ENCODE measurements around the gene ARHGAP15. TPM values are rescaled to one million over a fixed set of nuclear protein-coding genes. Genes with fewer than 3 reads are reported as not detected.

ARHGAP15 gene
- total RNA-seq, 1 experiment from 2014 or later: 82.8 TPM

GRCh38 chr2:143688248-143688647, 559.0 kb downstream of the ARHGAP15 start:
- H3K36me3 ChIP-seq (ENCODE audit: insufficient read depth, low read length): no peaks in the 10 kb centered on the region
- no peak overlapping the region for H3K4me2 ChIP-seq (ENCODE audit: low read depth, low read length, poor library complexity, severe bottlenecking)
- no peaks in the 10 kb centered on the region for H4K20me1 ChIP-seq (ENCODE audit: insufficient read depth, low read depth, low read length)
- no peak overlapping the region for H3K4me3 ChIP-seq (ENCODE audit: low read length)
- no peaks in the 10 kb centered on the region for H3K4me1 ChIP-seq (ENCODE audit: low read length)
- no peak overlapping the region for H2AFZ ChIP-seq (ENCODE audit: low read length)
- no peaks in the 10 kb centered on the region for H3K9me2 ChIP-seq (replicated peaks; ENCODE audit: insufficient read depth, low read length)
- no peaks in the 10 kb centered on the region for H3K79me2 ChIP-seq (ENCODE audit: low read length)
- H3K27ac ChIP-seq (ENCODE audit: low read length): no peak overlapping the region
- H3K9me3 ChIP-seq (ENCODE audit: low read length): no peaks in the 10 kb centered on the region
- no peak for DNase-seq
- H3K27me3 ChIP-seq (ENCODE audit: low read length): no peaks in the 10 kb centered on the region
- H3K9ac ChIP-seq (ENCODE audit: low read length): no peak overlapping the region

GRCh38 chr2:143688815-143689214, 559.6 kb downstream of the ARHGAP15 start:
- Histone ChIP-seq H3K9me2 (replicated peaks; ENCODE audit: insufficient read depth, low read length) (no peaks in the 10 kb centered on the region), H4K20me1 (ENCODE audit: insufficient read depth, low read depth, low read length) (no peaks in the 10 kb centered on the region), H3K79me2 (ENCODE audit: low read length) (no peaks in the 10 kb centered on the region), H3K9me3 (ENCODE audit: low read length) (no peaks in the 10 kb centered on the region), H3K27me3 (ENCODE audit: low read length) (no peaks in the 10 kb centered on the region), H3K4me1 (ENCODE audit: low read length) (no peaks in the 10 kb centered on the region), H3K4me3 (ENCODE audit: low read length) (no peak overlapping the region), H3K9ac (ENCODE audit: low read length) (no peak overlapping the region), H3K27ac (ENCODE audit: low read length) (no peak overlapping the region), H3K4me2 (ENCODE audit: low read depth, low read length, poor library complexity, severe bottlenecking) (no peak overlapping the region), H3K36me3 (ENCODE audit: insufficient read depth, low read length) (no peaks in the 10 kb centered on the region), H2AFZ (ENCODE audit: low read length) (no peak overlapping the region)
- DNase-seq: no peak

- no peak overlapping the region for H3K4me2 ChIP-seq (ENCODE audit: low read depth, low read length, poor library complexity, severe bottlenecking)
- H3K4me3 ChIP-seq (ENCODE audit: low read length): no peak overlapping the region
- H3K79me2 ChIP-seq (ENCODE audit: low read length): no peaks in the 10 kb centered on the region
- no peaks in the 10 kb centered on the region for H3K4me1 ChIP-seq (ENCODE audit: low read length)
- no peak overlapping the region for H2AFZ ChIP-seq (ENCODE audit: low read length)
- no peaks in the 10 kb centered on the region for H3K9me3 ChIP-seq (ENCODE audit: low read length)
- no peaks in the 10 kb centered on the region for H3K36me3 ChIP-seq (ENCODE audit: insufficient read depth, low read length)
- H3K27me3 ChIP-seq (ENCODE audit: low read length): no peaks in the 10 kb centered on the region
- H3K27ac ChIP-seq (ENCODE audit: low read length): no peak overlapping the region
- no peak overlapping the region for H3K9ac ChIP-seq (ENCODE audit: low read length)
- no peaks in the 10 kb centered on the region for H3K9me2 ChIP-seq (replicated peaks; ENCODE audit: insufficient read depth, low read length)
- no peaks in the 10 kb centered on the region for H4K20me1 ChIP-seq (ENCODE audit: insufficient read depth, low read depth, low read length)
- DNase-seq: no peak
These were observed 560.3 kb downstream of the ARHGAP15 start for GRCh38 chr2:143689541-143689940.

- H3K36me3 ChIP-seq (ENCODE audit: insufficient read depth, low read length): no peaks in the 10 kb centered on the region
- H3K4me1 ChIP-seq (ENCODE audit: low read length): no peaks in the 10 kb centered on the region
- no peaks in the 10 kb centered on the region for H4K20me1 ChIP-seq (ENCODE audit: insufficient read depth, low read depth, low read length)
- no peak overlapping the region for H3K27ac ChIP-seq (ENCODE audit: low read length)
- H3K9me3 ChIP-seq (ENCODE audit: low read length): no peaks in the 10 kb centered on the region
- H3K9me2 ChIP-seq (replicated peaks; ENCODE audit: insufficient read depth, low read length): no peaks in the 10 kb centered on the region
- H3K4me3 ChIP-seq (ENCODE audit: low read length): no peak overlapping the region
- H3K4me2 ChIP-seq (ENCODE audit: low read depth, low read length, poor library complexity, severe bottlenecking): no peak overlapping the region
- H3K9ac ChIP-seq (ENCODE audit: low read length): no peak overlapping the region
- no peak for DNase-seq
- H3K79me2 ChIP-seq (ENCODE audit: low read length): no peaks in the 10 kb centered on the region
- no peak overlapping the region for H2AFZ ChIP-seq (ENCODE audit: low read length)
- H3K27me3 ChIP-seq (ENCODE audit: low read length): no peaks in the 10 kb centered on the region
These were observed 561.0 kb downstream of the ARHGAP15 start for GRCh38 chr2:143690235-143690634.

GRCh38 chr2:143691121-143691520, 561.9 kb downstream of the ARHGAP15 start:
- no peak overlapping the region for H3K27ac ChIP-seq (ENCODE audit: low read length)
- H3K4me1 ChIP-seq (ENCODE audit: low read length): no peaks in the 10 kb centered on the region
- H3K4me3 ChIP-seq (ENCODE audit: low read length): no peak overlapping the region
- no peaks in the 10 kb centered on the region for H4K20me1 ChIP-seq (ENCODE audit: insufficient read depth, low read depth, low read length)
- H3K27me3 ChIP-seq (ENCODE audit: low read length): no peaks in the 10 kb centered on the region
- no peaks in the 10 kb centered on the region for H3K9me3 ChIP-seq (ENCODE audit: low read length)
- H3K9ac ChIP-seq (ENCODE audit: low read length): no peak overlapping the region
- H3K36me3 ChIP-seq (ENCODE audit: insufficient read depth, low read length): no peaks in the 10 kb centered on the region
- H3K4me2 ChIP-seq (ENCODE audit: low read depth, low read length, poor library complexity, severe bottlenecking): no peak overlapping the region
- H3K79me2 ChIP-seq (ENCODE audit: low read length): no peaks in the 10 kb centered on the region
- H2AFZ ChIP-seq (ENCODE audit: low read length): no peak overlapping the region
- no peak for DNase-seq
- H3K9me2 ChIP-seq (replicated peaks; ENCODE audit: insufficient read depth, low read length): no peaks in the 10 kb centered on the region

GRCh38 chr2:143692162-143692561, 562.9 kb downstream of the ARHGAP15 start:
- Histone ChIP-seq H3K4me3 (ENCODE audit: low read length) (no peak overlapping the region), H3K4me1 (ENCODE audit: low read length) (no peaks in the 10 kb centered on the region), H3K27ac (ENCODE audit: low read length) (no peak overlapping the region), H3K27me3 (ENCODE audit: low read length) (no peaks in the 10 kb centered on the region), H3K4me2 (ENCODE audit: low read depth, low read length, poor library complexity, severe bottlenecking) (no peak overlapping the region), H2AFZ (ENCODE audit: low read length) (no peak overlapping the region), H3K9ac (ENCODE audit: low read length) (no peak overlapping the region), H3K9me3 (ENCODE audit: low read length) (no peaks in the 10 kb centered on the region), H3K79me2 (ENCODE audit: low read length) (no peaks in the 10 kb centered on the region), H3K9me2 (replicated peaks; ENCODE audit: insufficient read depth, low read length) (no peaks in the 10 kb centered on the region), H3K36me3 (ENCODE audit: insufficient read depth, low read length) (no peaks in the 10 kb centered on the region), H4K20me1 (ENCODE audit: insufficient read depth, low read depth, low read length) (no peaks in the 10 kb centered on the region)
- no peak for DNase-seq

- Histone ChIP-seq H3K27ac (ENCODE audit: low read length) (no peak overlapping the region), H3K79me2 (ENCODE audit: low read length) (no peaks in the 10 kb centered on the region), H3K9me3 (ENCODE audit: low read length) (no peaks in the 10 kb centered on the region), H3K9ac (ENCODE audit: low read length) (no peak overlapping the region), H3K9me2 (replicated peaks; ENCODE audit: insufficient read depth, low read length) (no peaks in the 10 kb centered on the region), H3K4me2 (ENCODE audit: low read depth, low read length, poor library complexity, severe bottlenecking) (no peak overlapping the region), H3K4me3 (ENCODE audit: low read length) (no peak overlapping the region), H3K4me1 (ENCODE audit: low read length) (peaks cover 6% of the 10 kb centered on the region), H3K27me3 (ENCODE audit: low read length) (no peaks in the 10 kb centered on the region), H3K36me3 (ENCODE audit: insufficient read depth, low read length) (no peaks in the 10 kb centered on the region), H4K20me1 (ENCODE audit: insufficient read depth, low read depth, low read length) (no peaks in the 10 kb centered on the region), H2AFZ (ENCODE audit: low read length) (no peak overlapping the region)
- DNase-seq: no peak
These were observed 563.7 kb downstream of the ARHGAP15 start for GRCh38 chr2:143692967-143693366.

GRCh38 chr2:143694335-143694734, 565.1 kb downstream of the ARHGAP15 start:
- no peaks in the 10 kb centered on the region for H3K27me3 ChIP-seq (ENCODE audit: low read length)
- H3K36me3 ChIP-seq (ENCODE audit: insufficient read depth, low read length): no peaks in the 10 kb centered on the region
- no peak overlapping the region for H3K4me3 ChIP-seq (ENCODE audit: low read length)
- H3K9me2 ChIP-seq (replicated peaks; ENCODE audit: insufficient read depth, low read length): no peaks in the 10 kb centered on the region
- H2AFZ ChIP-seq (ENCODE audit: low read length): no peak overlapping the region
- no peaks in the 10 kb centered on the region for H3K9me3 ChIP-seq (ENCODE audit: low read length)
- H4K20me1 ChIP-seq (ENCODE audit: insufficient read depth, low read depth, low read length): no peaks in the 10 kb centered on the region
- DNase-seq: no peak
- peaks cover 6% of the 10 kb centered on the region for H3K4me1 ChIP-seq (ENCODE audit: low read length)
- H3K79me2 ChIP-seq (ENCODE audit: low read length): no peaks in the 10 kb centered on the region
- no peak overlapping the region for H3K27ac ChIP-seq (ENCODE audit: low read length)
- no peak overlapping the region for H3K9ac ChIP-seq (ENCODE audit: low read length)
- no peak overlapping the region for H3K4me2 ChIP-seq (ENCODE audit: low read depth, low read length, poor library complexity, severe bottlenecking)

GRCh38 chr2:143696651-143697050, 567.4 kb downstream of the ARHGAP15 start:
- Histone ChIP-seq H3K4me1 (ENCODE audit: low read length) (peaks cover 6% of the 10 kb centered on the region), H3K27ac (ENCODE audit: low read length) (no peak overlapping the region), H3K9me3 (ENCODE audit: low read length) (no peaks in the 10 kb centered on the region), H3K79me2 (ENCODE audit: low read length) (no peaks in the 10 kb centered on the region), H2AFZ (ENCODE audit: low read length) (no peak overlapping the region), H3K27me3 (ENCODE audit: low read length) (no peaks in the 10 kb centered on the region), H3K4me2 (ENCODE audit: low read depth, low read length, poor library complexity, severe bottlenecking) (no peak overlapping the region), H4K20me1 (ENCODE audit: insufficient read depth, low read depth, low read length) (no peaks in the 10 kb centered on the region), H3K36me3 (ENCODE audit: insufficient read depth, low read length) (no peaks in the 10 kb centered on the region), H3K4me3 (ENCODE audit: low read length) (no peak overlapping the region), H3K9me2 (replicated peaks; ENCODE audit: insufficient read depth, low read length) (no peaks in the 10 kb centered on the region), H3K9ac (ENCODE audit: low read length) (no peak overlapping the region)
- DNase-seq: no peak
